ENCODE results near the gene SLC35F1.

GRCh38 chr6:118085665-118086064 lies 178.6 kb downstream of the SLC35F1 start:
- no peak for TF ChIP-seq CTCF (IDR thresholded peaks at IDR 0.05)
- no peak for TF ChIP-seq EZH2phosphoT487 (IDR thresholded peaks at IDR 0.05)
- no peak for TF ChIP-seq EZH2 (IDR thresholded peaks at IDR 0.05)
